Vagina (tissue), 2 donors: Measurements from ENCODE around the gene SLC38A9.

Source experiments
- CTCF ChIP-seq, 3 experiments: fragments of 450-650 bp in 2 of 3; fragments of 200-600 bp in 1 of 3; sonication (generic) in 1 of 3; IDR thresholded peaks; one replicate each; pipeline ENCODE4 v1.5.1; 2017 to 2019; ENCODE audit warnings: antibody characterized with exemption in 3 of 3, mild to moderate bottlenecking in 2 of 3, moderate library complexity in 2 of 3
- POLR2A ChIP-seq, 2 donors: fragments of 450-650 bp; IDR thresholded peaks; one replicate each; pipeline ENCODE4 v1.6.1; 2017; ENCODE audit warnings: antibody characterized with exemption in 2 of 2, mild to moderate bottlenecking in 2 of 2, moderate library complexity in 2 of 2

- TF ChIP-seq CTCF (IDR thresholded peaks at IDR 0.05) (no peak), POLR2A (IDR thresholded peaks at IDR 0.05) (no peak)
Observed at GRCh38 chr5:55620766-55621160, 91.4 kb downstream of the SLC38A9 start.
